HG03442 (cell line): ENCODE measurements around the gene JAM3.
"Not testable (repeated sequence)": the region's sequence is repeated elsewhere in the genome, so short reads cannot be mapped to it uniquely, and the experiment has no call there.

Source experiments
- ATAC-seq: cut with Tn5 transposase; IDR thresholded peaks from one replicate; pipeline ENCODE4 v1.9.1; 2021; ENCODE audit warnings: mild to moderate bottlenecking, moderate library complexity; ENCODE audit not compliant: unreplicated experiment

Gene JAM3

DNA sequence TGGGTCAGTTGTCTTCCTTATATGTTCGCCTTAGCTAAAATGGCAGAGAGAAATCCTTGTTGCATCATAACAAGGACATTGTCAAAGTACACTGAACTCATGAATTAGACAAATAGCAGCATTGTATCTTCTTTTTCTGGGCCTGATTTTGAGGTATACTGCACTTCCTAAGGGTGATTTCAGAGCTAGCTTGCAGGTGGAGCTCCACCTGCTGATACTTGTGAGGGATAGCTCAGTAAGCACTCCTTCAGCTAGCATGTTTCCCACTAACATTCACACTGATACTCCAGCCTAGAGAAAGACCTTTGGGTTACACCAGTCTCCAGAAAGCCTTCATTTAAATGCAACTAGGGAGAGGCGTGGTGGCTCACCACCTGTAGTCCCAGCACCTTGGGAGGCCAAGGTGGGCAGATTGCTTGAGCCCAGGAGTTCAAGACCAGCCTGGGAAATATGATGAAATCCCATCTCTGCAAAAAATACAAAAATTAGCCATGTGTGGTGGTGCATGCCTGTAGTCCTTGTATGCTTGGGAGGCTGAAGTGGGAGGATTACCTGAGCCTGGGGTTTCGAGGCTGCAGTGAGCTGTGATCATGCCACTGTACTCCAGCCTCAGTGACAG lies 29.8 kb downstream of the JAM3 start:
- ATAC-seq: no peak

DNA sequence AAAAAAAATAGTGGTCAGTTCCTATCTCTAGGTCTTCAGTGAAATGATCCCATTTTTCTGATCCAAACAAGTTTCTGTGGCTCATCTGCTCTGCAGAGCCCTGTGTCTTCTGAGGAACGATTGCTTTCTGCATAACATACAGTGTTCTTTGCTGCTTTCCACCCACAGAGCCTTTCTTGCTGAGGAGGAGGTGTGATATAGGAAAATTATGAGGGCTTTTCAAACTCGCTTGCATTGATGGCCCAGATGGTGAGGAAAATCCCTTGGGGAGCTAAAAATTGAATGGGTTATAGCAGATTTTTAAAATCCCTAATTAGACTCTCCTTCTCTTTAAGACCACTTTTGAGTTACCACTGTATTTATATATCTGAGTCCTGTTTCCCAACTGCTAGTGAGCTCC lies 31.3 kb downstream of the JAM3 start:
- ATAC-seq: no peak

GRCh38 chr11:134101282-134101681 lies 32.4 kb downstream of the JAM3 start:
- ATAC-seq: no peak

DNA sequence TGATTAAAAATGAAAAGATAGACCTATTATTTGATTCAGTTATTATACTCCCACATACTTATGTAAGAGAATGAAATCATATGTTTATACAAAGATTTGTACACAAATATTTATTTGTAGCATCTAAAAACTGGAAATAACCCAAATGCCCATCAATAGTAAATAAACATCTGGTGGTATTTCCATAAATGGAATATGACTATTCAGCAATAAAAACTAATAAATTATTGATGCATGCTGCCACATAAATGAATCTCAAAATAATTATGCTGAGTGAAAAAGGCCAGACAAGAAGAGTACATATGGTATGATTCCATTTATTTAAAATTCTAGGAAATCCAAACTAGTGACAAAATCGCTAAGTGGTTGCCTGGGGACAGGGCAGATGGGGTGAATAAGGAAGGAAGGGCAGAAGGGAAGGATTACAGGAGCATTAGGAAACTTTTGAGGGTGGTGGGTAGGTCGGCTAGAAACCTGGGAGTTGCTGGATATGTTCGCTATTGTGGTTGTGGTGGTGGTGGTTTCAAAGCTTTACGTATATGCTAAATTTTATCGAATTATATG lies 41.5 kb downstream of the JAM3 start:
- no peak for ATAC-seq

- not testable (repeated sequence) for ATAC-seq
Observed at GRCh38 chr11:134113787-134114186, 44.9 kb downstream of the JAM3 start.

GRCh38 chr11:134116210-134116609 lies 47.3 kb downstream of the JAM3 start:
- ATAC-seq: no peak

GRCh38 chr11:134118006-134118405 lies 49.1 kb downstream of the JAM3 start:
- no peak for ATAC-seq

GRCh38 chr11:134119094-134119493 lies 50.2 kb downstream of the JAM3 start:
- ATAC-seq: no peak

- no peak for ATAC-seq
Observed at GRCh38 chr11:134120143-134120850, 51.4 kb downstream of the JAM3 start.

DNA sequence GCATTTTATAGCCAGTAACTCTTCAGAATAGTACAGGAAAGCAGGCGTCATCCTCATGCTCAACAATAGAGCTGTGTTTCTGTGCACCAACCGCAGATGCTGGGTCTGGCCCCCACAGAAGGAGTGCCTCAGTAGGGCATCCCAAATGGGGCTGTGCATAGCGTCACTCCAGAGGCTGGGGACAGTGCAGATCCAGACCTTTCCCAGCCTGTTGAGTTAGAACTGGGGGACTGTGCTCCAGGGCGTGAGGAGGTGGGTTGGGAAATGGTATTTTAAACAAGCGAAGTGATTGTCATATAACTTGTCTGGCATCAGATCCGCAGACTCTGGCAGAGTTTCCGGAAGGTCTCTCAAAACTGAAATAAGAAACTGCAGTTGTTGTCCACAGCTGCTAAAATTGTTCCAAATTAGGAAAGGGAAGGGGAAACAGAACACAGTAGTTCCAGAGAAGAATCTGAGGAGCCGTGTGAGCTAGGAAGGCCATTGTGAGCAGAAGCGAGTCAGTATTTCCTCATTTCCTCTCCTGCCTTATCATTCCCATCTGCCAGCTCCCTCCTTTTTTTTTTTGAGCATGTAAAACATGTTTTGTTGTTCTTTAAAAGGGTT lies 52.2 kb downstream of the JAM3 start:
- ATAC-seq: no peak

- no peak for ATAC-seq
Observed at GRCh38 chr11:134124660-134125451, 56.0 kb downstream of the JAM3 start.

DNA sequence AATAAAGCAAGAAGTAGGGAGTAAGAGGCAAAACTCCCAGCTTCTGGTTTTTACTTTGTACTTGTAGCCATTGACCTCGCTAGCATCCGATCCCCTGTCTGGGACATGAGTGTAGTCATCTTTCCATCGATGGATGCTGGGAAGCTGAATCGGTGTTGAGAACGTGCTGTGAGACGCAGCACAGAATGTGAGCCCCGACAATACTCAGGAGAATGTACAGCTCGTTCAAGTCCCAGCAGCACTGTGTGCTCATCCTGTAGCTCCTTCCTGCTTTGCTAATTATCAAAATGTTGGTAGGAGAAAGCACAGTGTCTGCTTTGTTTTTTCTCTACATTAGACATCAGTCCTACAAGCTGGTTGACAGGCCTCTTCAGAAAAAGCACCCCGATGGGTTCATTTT lies 56.6 kb downstream of the JAM3 start:
- no peak for ATAC-seq

DNA sequence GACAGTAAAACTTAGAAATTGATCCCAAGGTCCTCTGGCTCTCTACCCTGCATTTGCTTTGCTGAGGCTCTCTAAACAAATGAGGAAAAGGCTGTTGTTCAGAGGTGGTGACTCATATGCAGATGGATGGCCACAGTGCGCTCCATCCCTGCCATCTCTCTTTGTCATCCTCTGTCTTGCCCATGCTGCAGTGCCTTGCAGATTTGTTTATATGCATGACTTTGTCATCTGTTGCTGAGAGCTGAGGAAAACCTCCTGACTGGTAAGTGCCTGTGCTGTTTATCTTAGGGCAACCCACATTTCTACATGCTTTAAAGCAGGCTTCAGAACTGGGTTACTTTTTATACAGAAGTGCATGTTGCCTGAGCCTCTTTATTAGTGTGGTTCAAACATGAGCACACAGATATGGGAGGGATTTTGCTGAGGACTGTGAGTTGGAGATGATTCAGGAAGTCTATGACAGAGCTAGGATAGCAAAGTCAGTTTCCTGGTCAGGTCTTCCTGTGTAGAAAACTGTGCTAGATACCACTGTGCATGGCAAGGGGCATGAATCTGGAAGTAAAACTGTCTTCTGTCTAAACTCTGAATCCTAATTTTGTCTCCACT lies 57.4 kb downstream of the JAM3 start:
- no peak for ATAC-seq

GRCh38 chr11:134131628-134132244 lies 62.9 kb downstream of the JAM3 start:
- ATAC-seq: no peak

DNA sequence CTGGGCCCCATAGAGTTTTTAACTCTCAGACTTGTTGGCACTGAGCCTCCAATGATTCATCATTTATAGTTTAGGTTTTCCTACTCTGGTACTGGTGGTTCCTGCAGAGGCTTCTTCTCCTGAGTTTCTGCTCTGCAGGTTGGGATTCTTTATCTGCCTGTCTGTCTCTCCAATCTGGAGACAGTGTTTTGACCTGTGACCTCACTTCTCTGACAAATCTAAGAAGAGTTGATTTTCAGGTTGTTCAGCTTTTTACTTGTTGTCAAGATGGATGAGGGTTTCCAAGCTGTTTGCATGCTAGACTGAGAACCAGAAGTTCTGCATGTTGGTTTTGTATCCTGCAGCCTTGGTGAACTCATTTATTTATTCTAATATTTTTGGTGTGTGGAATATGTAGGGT lies 63.9 kb downstream of the JAM3 start:
- ATAC-seq: no peak

DNA sequence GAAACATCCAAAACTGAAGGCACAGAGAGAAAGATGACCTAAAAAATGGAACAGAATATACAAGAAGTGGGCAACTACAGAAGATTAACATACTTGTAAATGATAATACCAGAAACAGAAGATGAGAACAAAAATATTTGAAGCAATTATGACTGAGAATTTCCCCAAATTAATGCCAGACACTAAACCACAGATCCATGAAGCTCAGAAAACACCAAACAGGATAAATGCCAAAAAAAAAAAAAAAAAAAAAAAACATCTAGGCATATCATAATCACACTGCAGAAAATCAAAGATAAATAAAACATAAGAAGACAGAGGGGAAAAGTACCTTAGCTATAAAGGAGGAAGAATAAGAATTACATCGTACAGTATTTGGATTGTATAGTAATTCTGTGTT lies 65.3 kb downstream of the JAM3 start:
- no peak for ATAC-seq

GRCh38 chr11:134138376-134138775 lies 69.5 kb downstream of the JAM3 start:
- no peak for ATAC-seq

GRCh38 chr11:134139303-134139872 lies 70.5 kb downstream of the JAM3 start:
- ATAC-seq: no peak

DNA sequence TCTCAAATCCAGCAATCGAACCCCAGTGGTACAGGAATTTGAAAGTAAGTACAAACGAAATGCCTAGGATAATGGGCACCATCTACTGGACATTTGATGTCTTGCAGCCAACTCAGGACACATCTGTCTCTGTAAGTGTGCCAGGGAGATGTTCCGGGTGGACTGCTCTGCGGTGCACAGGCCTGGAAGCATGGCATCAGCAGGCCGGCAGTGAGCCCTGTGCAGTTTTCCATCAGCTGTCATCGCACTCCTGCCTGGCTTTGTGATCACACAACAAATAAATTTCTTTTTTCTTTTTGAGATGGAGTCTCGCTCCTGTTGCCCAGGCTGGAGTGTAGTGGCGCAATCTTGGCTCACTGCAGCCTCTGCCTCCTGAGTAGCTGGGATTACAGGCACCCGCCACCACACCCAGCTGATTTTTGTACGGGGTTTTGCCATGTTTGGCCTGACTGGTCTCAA lies 71.0 kb downstream of the JAM3 start:
- no peak for ATAC-seq

GRCh38 chr11:134140961-134141490 lies 72.2 kb downstream of the JAM3 start:
- ATAC-seq: no peak
